ENCODE results near the gene FXYD3. TPM values are rescaled to one million over a fixed set of nuclear protein-coding genes. Genes with fewer than 3 reads are reported as not detected.

Gene FXYD3
- total RNA-seq, 1 donor from 2014 or later: 17.3 TPM

DNA sequence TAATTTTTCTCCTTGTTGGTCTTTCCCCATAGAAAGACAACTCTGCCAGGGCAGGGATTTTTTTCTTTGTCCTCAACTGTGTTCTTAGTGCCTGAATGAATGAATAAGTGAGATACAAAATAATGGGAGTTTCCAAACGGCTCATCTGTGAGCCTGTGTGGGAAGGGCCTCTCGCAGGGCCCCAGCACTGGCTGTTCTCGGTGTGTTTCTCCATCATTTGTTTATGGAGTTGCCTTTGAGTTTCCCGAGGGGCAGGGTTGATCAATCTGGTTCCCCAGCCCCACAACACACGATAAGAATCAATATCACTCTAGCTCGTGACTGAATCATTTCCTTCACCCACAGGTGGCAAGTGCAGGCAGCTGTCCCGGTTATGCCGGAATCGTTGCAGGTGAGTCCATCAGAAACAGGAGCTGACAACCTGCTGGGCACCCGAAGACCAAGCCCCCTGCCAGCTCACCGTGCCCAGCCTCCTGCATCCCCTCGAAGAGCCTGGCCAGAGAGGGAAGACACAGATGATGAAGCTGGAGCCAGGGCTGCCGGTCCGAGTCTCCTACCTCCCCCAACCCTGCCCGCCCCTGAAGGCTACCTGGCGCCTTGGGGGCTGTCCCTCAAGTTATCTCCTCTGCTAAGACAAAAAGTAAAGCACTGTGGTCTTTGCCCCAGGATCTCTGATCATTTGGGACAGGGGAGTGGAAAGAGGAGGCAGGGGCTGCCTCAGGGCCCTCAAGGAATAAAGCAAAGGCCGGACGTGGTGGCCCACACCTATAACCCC, 53.8 kb downstream of the FXYD3 start:
- no peak for DNase-seq (ENCODE audit: low spot score, unreplicated experiment)
- H3K27ac Mint-ChIP-seq: no peak overlapping the region
- H3K4me1 Mint-ChIP-seq (ENCODE audit: low read depth): peaks cover 1% of the 10 kb centered on the region
- H3K4me3 Mint-ChIP-seq (ENCODE audit: low read depth): no peak overlapping the region
- TF ChIP-seq, protein P1, sequence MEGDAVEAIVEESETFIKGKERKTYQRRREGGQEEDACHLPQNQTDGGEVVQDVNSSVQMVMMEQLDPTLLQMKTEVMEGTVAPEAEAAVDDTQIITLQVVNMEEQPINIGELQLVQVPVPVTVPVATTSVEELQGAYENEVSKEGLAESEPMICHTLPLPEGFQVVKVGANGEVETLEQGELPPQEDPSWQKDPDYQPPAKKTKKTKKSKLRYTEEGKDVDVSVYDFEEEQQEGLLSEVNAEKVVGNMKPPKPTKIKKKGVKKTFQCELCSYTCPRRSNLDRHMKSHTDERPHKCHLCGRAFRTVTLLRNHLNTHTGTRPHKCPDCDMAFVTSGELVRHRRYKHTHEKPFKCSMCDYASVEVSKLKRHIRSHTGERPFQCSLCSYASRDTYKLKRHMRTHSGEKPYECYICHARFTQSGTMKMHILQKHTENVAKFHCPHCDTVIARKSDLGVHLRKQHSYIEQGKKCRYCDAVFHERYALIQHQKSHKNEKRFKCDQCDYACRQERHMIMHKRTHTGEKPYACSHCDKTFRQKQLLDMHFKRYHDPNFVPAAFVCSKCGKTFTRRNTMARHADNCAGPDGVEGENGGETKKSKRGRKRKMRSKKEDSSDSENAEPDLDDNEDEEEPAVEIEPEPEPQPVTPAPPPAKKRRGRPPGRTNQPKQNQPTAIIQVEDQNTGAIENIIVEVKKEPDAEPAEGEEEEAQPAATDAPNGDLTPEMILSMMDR (IDR thresholded peaks at IDR 0.05; ENCODE audit: unreplicated experiment): no peak
- H3K36me3 Mint-ChIP-seq (ENCODE audit: insufficient read depth): peaks cover 2% of the 10 kb centered on the region
- no peaks in the 10 kb centered on the region for H3K27me3 Mint-ChIP-seq
- peaks cover 13% of the 10 kb centered on the region for H3K9me3 Mint-ChIP-seq (ENCODE audit: low read depth)

DNA sequence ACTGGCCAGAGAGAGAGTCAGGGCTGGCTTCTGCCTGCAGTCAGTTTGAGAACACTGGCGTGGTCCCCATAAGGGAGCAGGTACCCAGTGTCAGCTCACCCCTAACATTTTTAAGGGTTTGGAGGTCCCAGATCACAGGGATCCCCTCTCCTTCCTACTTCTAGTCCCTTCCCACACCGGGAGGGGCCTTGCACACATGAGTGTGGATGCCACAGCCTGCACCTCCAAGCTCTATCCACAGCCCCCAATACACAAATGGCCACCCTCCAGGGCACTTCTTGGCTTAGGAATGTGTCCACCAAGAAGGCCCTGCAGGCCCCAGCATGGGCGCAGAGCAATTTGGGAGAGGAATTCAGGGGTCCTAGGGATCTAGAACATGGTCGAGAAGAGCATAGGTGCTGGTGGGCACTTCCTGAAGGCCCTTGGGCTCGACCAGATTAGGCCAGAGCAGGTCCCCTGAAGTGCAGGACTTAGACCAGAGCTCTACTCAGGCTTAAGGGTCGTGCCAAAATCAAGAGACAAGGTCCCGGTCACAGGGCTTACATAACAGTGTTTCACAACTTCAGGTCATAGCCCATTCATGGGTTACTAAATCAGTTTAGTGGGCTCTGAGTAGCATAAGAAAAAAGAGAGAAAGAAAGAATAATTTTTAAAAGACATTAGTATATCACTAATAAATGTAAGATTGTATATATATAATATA, 54.9 kb downstream of the FXYD3 start:
- DNase-seq (ENCODE audit: low spot score, unreplicated experiment): no peak
- H3K4me1 Mint-ChIP-seq (ENCODE audit: low read depth): peaks cover 1% of the 10 kb centered on the region
- no peak overlapping the region for H3K4me3 Mint-ChIP-seq (ENCODE audit: low read depth)
- peaks cover 2% of the 10 kb centered on the region for H3K36me3 Mint-ChIP-seq (ENCODE audit: insufficient read depth)
- no peak overlapping the region for H3K27ac Mint-ChIP-seq
- H3K9me3 Mint-ChIP-seq (ENCODE audit: low read depth): peaks cover 9% of the 10 kb centered on the region
- TF ChIP-seq, protein P1 (IDR thresholded peaks at IDR 0.05; ENCODE audit: unreplicated experiment): no peak
- H3K27me3 Mint-ChIP-seq: no peaks in the 10 kb centered on the region

GRCh38 chr19:35171730-35172129, 56.1 kb downstream of the FXYD3 start:
- no peak overlapping the region for H3K27ac Mint-ChIP-seq
- peaks cover 1% of the 10 kb centered on the region for H3K4me1 Mint-ChIP-seq (ENCODE audit: low read depth)
- peaks cover 3% of the 10 kb centered on the region for H3K27me3 Mint-ChIP-seq
- no peaks in the 10 kb centered on the region for H3K36me3 Mint-ChIP-seq (ENCODE audit: insufficient read depth)
- TF ChIP-seq, protein P1 (IDR thresholded peaks at IDR 0.05; ENCODE audit: unreplicated experiment): no peak
- no peak overlapping the region for H3K4me3 Mint-ChIP-seq (ENCODE audit: low read depth)
- no peak for DNase-seq (ENCODE audit: low spot score, unreplicated experiment)
- no peaks in the 10 kb centered on the region for H3K9me3 Mint-ChIP-seq (ENCODE audit: low read depth)

Other genes with a start within 250 kb of the FXYD3 start
- 5.9 and 7.7 TPM in 2 replicates for gene ZNF30, start 188.9 kb upstream of the FXYD3 start, total RNA-seq
- gene ZNF792, start 151.6 kb upstream of the FXYD3 start, total RNA-seq: 14.4 TPM in 2 replicates
- 111 and 118 TPM in 2 replicates for gene GRAMD1A, start 115.5 kb upstream of the FXYD3 start, total RNA-seq
- 1.7 and 1.8 TPM in 2 replicates for gene SCN1B, start 85.4 kb upstream of the FXYD3 start, total RNA-seq
- 70.5 and 71.5 TPM in 2 replicates for gene HPN, start 74.1 kb upstream of the FXYD3 start, total RNA-seq
- 0.20 TPM in 1 of 2 replicates, not detected in the other for gene LGI4, start 19.2 kb downstream of the FXYD3 start, total RNA-seq
- gene FXYD1, start 23.0 kb downstream of the FXYD3 start, total RNA-seq: not detected in 2 replicates
- gene FXYD7, start 27.4 kb downstream of the FXYD3 start, total RNA-seq: not detected in 2 replicates
- 0.62 and 1.2 TPM in 2 replicates for gene FXYD5, start 38.9 kb downstream of the FXYD3 start, total RNA-seq
- gene FAM187B, start 112.9 kb downstream of the FXYD3 start, total RNA-seq: not detected in 2 replicates
- gene LSR, start 133.2 kb downstream of the FXYD3 start, total RNA-seq: 123 and 132 TPM in 2 replicates
- gene USF2, start 153.1 kb downstream of the FXYD3 start, total RNA-seq: 126 and 132 TPM in 2 replicates
- gene HAMP, start 166.7 kb downstream of the FXYD3 start, total RNA-seq: 0.64 and 1.1 TPM in 2 replicates
- 1.4 and 1.7 TPM in 2 replicates for gene MAG, start 176.3 kb downstream of the FXYD3 start, total RNA-seq
- gene CD22, start 213.4 kb downstream of the FXYD3 start, total RNA-seq: 3.8 and 5.1 TPM in 2 replicates
- gene FFAR1, start 232.1 kb downstream of the FXYD3 start, total RNA-seq: 0.33 and 0.74 TPM in 2 replicates
- not detected in 2 replicates for gene FFAR3, start 242.6 kb downstream of the FXYD3 start, total RNA-seq

Measured in progenitor cell of endocrine pancreas (in vitro differentiated cells).